Osteoblast (primary cell): ENCODE measurements around the gene MAP4K4. TPM values are rescaled to one million over a fixed set of nuclear protein-coding genes. Genes with fewer than 3 reads are reported as not detected.

ENCODE experiments used
- DNase-seq: peaks from one replicate; pipeline ENCODE4 v3.0.0; 2011; ENCODE audit warnings: low spot score, mixed read lengths; ENCODE audit not compliant: insufficient read length; ENCODE audit errors: missing footprints
- H2AFZ ChIP-seq: 2 replicates; pipeline ENCODE4 v1.6.0; 2011; ENCODE audit warnings: mild to moderate bottlenecking, low read length
- H3K27ac ChIP-seq: 2 replicates; pipeline ENCODE4 v1.5.1; 2011; ENCODE audit warnings: mild to moderate bottlenecking, low read depth, low read length, moderate library complexity
- H3K27me3 ChIP-seq: 2 replicates; pipeline ENCODE4 v1.6.0; 2012; ENCODE audit warnings: mild to moderate bottlenecking, control low read depth, inconsistent platforms, low read length, moderate library complexity; ENCODE audit not compliant: insufficient read depth
- H3K36me3 ChIP-seq: 2 replicates; pipeline ENCODE4 v1.5.1; 2011; ENCODE audit warnings: mild to moderate bottlenecking, low read length, control low read depth, moderate library complexity; ENCODE audit not compliant: insufficient read depth
- H3K4me1 ChIP-seq: 2 replicates; pipeline ENCODE4 v1.5.1; 2011; ENCODE audit warnings: mild to moderate bottlenecking, low read length, control low read depth, moderate library complexity; ENCODE audit not compliant: insufficient read depth
- H3K4me2 ChIP-seq: 2 replicates; pipeline ENCODE4 v1.6.0; 2011; ENCODE audit warnings: mild to moderate bottlenecking, low read length; ENCODE audit not compliant: insufficient read depth
- H3K4me3 ChIP-seq: fragments of 200-600 bp; sonication (generic); 3 replicates; pipeline ENCODE4 v1.5.1; 2012; ENCODE audit warnings: mild to moderate bottlenecking, low read length, inconsistent platforms; ENCODE audit not compliant: insufficient read depth
- H3K79me2 ChIP-seq: 2 replicates; pipeline ENCODE4 v1.6.0; 2012; ENCODE audit warnings: mild to moderate bottlenecking, low read length, control low read depth, inconsistent platforms; ENCODE audit not compliant: insufficient read depth
- H3K9me3 ChIP-seq: 2 replicates; pipeline ENCODE4 v1.5.1; 2011; ENCODE audit warnings: low read depth, low read length, control low read depth
- H4K20me1 ChIP-seq: 2 replicates; pipeline ENCODE4 v1.6.0; 2012; ENCODE audit warnings: mild to moderate bottlenecking, low read length, control low read depth; ENCODE audit not compliant: insufficient read depth
- total RNA-seq: library from RNA; depleted of rRNA; stranded (reverse); fragments of >200 nt; gene quantifications from 2 replicates; pipeline ENCODE4 v1.2.3, GENCODE V29; 2012
- TF ChIP-seq, protein P1 (sequence below): IDR thresholded peaks from 2 replicates; pipeline ENCODE4 v1.5.1; 2011; ENCODE audit warnings: mild to moderate bottlenecking, low read depth, low read length, moderate library complexity; ENCODE audit errors: extremely low read depth

MAP4K4 gene
- total RNA-seq, 1 donor: 231 TPM

DNA sequence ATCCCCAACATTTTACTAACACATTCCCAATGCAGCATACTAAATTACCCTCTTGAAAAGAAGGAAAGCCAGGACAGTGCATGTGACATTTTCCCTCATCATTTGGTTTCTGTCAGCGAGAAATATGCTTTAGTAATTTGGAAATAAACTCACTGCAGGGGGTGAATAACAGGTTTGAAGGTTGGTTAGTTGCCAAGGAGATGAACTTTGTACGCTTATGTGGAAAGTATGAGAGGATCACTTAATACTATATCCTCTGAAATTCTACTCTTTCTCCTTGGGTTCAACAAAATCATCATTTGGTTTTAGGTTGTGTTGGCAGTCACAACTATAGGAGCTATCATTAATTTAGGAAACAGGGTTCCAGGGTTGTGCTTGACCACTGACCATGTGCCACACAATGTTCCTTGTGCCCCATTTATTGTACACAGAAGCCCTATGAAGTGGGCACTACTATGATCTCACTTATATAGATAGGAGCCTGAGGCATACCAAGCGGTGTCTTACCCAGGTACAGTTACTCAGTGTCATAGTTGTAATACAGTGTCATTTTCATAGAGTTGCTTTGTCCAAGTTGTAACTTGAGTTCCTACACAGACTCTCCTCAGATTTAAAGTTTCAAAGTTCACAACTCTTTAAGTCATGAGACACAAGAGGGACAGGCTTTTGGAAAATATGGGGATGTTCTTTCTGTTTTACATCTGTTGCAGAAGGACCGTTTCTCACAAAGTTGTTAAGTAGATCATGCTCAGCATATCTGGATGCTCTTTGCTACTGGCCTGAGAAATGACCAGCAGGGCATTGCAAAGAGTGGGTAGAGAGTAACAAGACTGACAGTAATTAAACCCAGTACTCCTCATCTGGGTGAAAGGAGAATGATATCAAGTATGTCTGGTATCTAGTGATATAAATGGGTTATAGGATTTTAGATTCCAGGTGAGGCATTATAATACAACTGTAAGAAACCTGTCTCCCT is 91.8 kb downstream of the MAP4K4 start:
- TF ChIP-seq, protein P1, sequence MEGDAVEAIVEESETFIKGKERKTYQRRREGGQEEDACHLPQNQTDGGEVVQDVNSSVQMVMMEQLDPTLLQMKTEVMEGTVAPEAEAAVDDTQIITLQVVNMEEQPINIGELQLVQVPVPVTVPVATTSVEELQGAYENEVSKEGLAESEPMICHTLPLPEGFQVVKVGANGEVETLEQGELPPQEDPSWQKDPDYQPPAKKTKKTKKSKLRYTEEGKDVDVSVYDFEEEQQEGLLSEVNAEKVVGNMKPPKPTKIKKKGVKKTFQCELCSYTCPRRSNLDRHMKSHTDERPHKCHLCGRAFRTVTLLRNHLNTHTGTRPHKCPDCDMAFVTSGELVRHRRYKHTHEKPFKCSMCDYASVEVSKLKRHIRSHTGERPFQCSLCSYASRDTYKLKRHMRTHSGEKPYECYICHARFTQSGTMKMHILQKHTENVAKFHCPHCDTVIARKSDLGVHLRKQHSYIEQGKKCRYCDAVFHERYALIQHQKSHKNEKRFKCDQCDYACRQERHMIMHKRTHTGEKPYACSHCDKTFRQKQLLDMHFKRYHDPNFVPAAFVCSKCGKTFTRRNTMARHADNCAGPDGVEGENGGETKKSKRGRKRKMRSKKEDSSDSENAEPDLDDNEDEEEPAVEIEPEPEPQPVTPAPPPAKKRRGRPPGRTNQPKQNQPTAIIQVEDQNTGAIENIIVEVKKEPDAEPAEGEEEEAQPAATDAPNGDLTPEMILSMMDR: no peak
- peaks cover 63% of the 10 kb centered on the region for H4K20me1 ChIP-seq
- H2AFZ ChIP-seq: no peak overlapping the region
- peaks cover 31% of the 10 kb centered on the region for H3K4me1 ChIP-seq
- H3K27me3 ChIP-seq: no peaks in the 10 kb centered on the region
- H3K79me2 ChIP-seq: peaks cover 98% of the 10 kb centered on the region
- H3K4me2 ChIP-seq: no peak overlapping the region
- H3K4me3 ChIP-seq: no peak overlapping the region
- no peak for DNase-seq
- H3K36me3 ChIP-seq: peaks cover 17% of the 10 kb centered on the region
- H3K9me3 ChIP-seq: no peaks in the 10 kb centered on the region
- H3K27ac ChIP-seq: peak overlapping the region; percentile 45

DNA sequence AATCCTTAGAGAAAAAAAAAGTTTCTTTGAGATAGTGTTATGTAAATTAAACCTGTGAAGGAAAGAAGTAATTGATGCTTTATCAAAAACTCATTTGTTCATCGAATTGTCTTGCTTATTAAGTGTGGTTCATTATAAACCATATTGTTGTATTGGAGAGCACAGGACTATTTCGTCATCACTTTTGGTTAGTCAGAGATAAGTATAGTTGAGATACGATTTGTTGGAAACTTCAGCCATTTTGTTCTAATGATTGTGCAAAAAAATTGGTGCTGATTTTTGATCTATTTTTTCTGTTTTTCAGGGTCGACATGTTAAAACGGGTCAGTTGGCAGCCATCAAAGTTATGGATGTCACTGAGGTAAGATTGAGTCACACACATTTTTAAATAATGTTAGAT is 92.9 kb downstream of the MAP4K4 start:
- Histone ChIP-seq H3K79me2 (peaks cover 98% of the 10 kb centered on the region), H3K4me3 (no peak overlapping the region), H3K9me3 (no peaks in the 10 kb centered on the region), H3K4me2 (peak overlapping the region; percentile 6), H3K4me1 (peaks cover 37% of the 10 kb centered on the region), H3K36me3 (peaks cover 17% of the 10 kb centered on the region), H3K27me3 (no peaks in the 10 kb centered on the region), H2AFZ (no peak overlapping the region), H3K27ac (peak overlapping the region; percentile 68), H4K20me1 (peaks cover 59% of the 10 kb centered on the region)
- TF ChIP-seq, protein P1: no peak
- DNase-seq: no peak

DNA sequence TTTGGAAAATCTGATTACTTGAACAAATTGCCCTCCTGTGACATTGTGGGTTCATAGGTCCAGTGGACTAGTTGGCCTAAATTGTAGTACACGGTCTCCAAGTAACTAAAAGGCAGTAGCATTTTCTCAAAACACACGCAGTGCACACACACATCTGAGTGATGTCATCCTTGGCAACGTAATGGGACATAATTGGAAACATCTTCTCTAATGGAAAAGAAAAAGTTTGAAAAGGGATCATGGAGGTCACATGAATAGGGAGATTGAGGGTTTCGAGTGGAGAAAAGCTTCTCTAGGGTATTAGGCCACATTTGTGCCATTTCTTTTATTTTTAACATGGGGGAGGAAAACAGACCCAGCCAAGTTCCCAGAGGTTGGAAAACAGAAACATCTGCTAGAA is 93.3 kb downstream of the MAP4K4 start:
- Histone ChIP-seq H3K27ac (peak overlapping the region; percentile 68), H3K4me2 (peak overlapping the region; percentile 6)

DNA sequence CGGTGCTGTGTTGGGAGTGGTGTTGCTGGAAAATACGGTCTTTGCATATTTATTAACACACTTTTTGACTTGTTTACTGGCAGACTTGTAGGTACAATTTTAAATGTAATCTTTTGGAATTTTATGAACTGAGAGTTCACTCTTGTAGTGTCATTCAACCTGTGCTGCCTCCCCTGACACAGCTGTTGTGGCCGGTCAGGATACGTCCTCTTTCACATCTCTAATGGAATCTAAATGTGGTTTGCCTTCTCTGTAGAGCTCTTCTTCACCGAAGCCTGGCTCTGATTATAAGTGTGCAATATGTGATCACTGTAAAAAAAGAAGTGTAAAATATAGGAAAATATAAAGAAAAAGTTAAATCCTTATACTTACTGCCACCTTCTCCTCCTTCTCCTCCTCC is 94.7 kb downstream of the MAP4K4 start:
- peaks cover 17% of the 10 kb centered on the region for H3K36me3 ChIP-seq
- no peaks in the 10 kb centered on the region for H3K9me3 ChIP-seq
- H4K20me1 ChIP-seq: peaks cover 46% of the 10 kb centered on the region
- DNase-seq: no peak
- no peak overlapping the region for H3K4me2 ChIP-seq
- H3K27ac ChIP-seq: no peak overlapping the region
- H3K4me3 ChIP-seq: no peak overlapping the region
- peaks cover 99% of the 10 kb centered on the region for H3K79me2 ChIP-seq
- H3K27me3 ChIP-seq: no peaks in the 10 kb centered on the region
- H3K4me1 ChIP-seq: peaks cover 28% of the 10 kb centered on the region
- no peak overlapping the region for H2AFZ ChIP-seq
- TF ChIP-seq, protein P1: no peak

More for the DNA sequence above, 93.3 kb downstream of the MAP4K4 start:
- H4K20me1 ChIP-seq: peaks cover 60% of the 10 kb centered on the region
- H3K27me3 ChIP-seq: no peaks in the 10 kb centered on the region
- H3K4me3 ChIP-seq: no peak overlapping the region
- no peak for DNase-seq
- peaks cover 17% of the 10 kb centered on the region for H3K36me3 ChIP-seq
- peaks cover 37% of the 10 kb centered on the region for H3K4me1 ChIP-seq
- TF ChIP-seq, protein P1: no peak
- H3K79me2 ChIP-seq: peaks cover 99% of the 10 kb centered on the region
- no peaks in the 10 kb centered on the region for H3K9me3 ChIP-seq
- H2AFZ ChIP-seq: no peak overlapping the region
